A549 treated with dexamethasone at 1 μM for 4 hours (cell line): ENCODE results near the gene SETD6. TPM values are rescaled to one million over a fixed set of nuclear protein-coding genes. Genes with fewer than 3 reads are reported as not detected.

Source experiments
- total RNA-seq: library from RNA; stranded (reverse); fragments of 200-300 nt; extraction: Qiagen RNA extraction; gene quantifications from 5 replicates; pipeline ENCODE4 v1.2.3, GENCODE V29; 2022

Gene SETD6, protein sequence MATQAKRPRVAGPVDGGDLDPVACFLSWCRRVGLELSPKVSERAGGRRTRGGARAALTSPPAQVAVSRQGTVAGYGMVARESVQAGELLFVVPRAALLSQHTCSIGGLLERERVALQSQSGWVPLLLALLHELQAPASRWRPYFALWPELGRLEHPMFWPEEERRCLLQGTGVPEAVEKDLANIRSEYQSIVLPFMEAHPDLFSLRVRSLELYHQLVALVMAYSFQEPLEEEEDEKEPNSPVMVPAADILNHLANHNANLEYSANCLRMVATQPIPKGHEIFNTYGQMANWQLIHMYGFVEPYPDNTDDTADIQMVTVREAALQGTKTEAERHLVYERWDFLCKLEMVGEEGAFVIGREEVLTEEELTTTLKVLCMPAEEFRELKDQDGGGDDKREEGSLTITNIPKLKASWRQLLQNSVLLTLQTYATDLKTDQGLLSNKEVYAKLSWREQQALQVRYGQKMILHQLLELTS
- 9.0 to 14.3 TPM (median 12.9 TPM) in 5 replicates for total RNA-seq

DNA sequence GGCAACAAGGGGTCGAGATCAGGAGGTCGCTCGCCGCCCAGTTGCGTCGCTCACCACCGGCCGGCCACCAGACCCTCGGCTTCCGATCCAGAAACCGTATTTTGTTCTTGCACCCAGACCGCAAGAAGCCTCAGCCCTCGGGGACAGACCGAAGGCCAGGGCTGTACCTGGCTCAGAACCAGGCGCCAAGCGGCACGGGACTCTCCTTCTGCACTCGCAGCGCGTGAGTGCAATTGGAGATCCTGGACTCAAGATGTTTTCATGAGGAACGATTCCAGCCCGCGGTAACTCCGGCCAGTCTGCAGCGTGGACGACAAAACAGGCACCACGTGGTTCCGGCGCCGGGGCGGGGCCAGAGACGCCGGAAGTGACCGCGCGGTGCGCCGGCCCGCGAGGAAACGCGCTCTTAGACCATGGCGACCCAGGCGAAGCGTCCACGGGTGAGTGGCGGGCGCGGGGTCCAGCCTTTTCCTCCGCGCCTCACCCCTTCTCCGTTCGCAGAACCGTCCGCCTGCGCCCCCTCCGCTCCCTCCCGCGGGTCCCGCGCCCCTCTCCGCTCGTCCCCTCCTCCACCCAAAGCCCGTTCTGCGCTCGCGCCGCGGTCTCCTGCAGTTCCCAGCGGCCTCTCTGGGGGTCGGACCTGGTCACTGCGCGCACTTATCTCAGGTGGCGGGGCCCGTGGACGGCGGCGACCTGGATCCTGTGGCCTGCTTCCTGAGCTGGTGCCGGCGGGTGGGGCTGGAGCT lies at the start of gene SETD6:
TSS of gene SETD6 (plus strand) at position 393 of the 746 bp plus-strand sequence. CDS start at position 414, 21 bp downstream.

DNA sequence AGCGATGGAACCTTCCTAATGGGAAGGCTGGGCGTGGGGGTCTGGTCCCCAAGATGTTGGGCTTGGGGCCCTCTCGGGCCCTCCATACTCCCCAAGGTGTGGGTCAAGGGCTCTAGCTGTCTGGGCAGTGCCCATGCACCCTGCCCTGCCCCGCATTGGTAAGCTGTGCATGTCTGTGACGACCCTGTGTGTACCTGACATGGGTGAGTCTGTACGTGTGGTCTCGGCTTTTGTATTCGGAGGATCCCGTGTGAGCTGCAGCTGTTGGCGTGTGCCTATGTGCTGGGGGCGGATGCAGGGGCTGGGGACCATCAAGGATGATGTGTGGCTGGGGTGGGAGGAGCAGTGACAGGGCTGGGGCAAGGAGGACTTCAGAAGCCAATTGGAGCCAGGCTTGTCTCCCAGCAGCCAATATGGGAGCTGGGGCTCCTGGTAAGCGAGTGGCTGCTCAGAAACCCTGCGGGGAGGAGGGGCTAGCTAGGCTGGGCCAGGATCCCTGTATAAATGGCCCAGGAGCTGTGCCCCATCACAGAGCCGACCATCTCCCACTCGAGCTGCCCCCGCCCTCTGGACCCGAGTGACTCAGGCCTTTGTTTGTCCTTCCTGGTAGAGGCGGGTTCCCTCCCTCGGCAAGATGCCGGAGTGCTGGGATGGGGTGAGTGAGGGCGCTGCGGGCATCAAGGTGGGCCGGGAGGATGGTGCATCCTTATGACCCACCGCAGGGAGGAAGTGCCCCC lies 15.5 kb upstream of the SETD6 start, which contains the start of gene NDRG4:
TSS of gene NDRG4 (plus strand) at position 529 of the 737 bp plus-strand sequence. CDS start at position 635, 106 bp downstream.

Other genes starting within 250 kb of the SETD6 start
- gene PRSS54, start 220.5 kb upstream of the SETD6 start, total RNA-seq = not detected in 5 replicates
- gene GINS3, start 123.0 kb upstream of the SETD6 start, total RNA-seq = 21.0 to 23.5 TPM (median 21.5 TPM) in 5 replicates
- gene NDRG4, start 15.4 kb upstream of the SETD6 start, total RNA-seq = 22.3 to 31.5 TPM (median 25.5 TPM) in 5 replicates
- gene CNOT1, start 114.3 kb downstream of the SETD6 start, total RNA-seq = 135 to 146 TPM (median 142 TPM) in 5 replicates
- 17.1 to 19.5 TPM (median 18.5 TPM) in 5 replicates for gene SLC38A7, start 169.3 kb downstream of the SETD6 start, total RNA-seq
- 158 to 183 TPM (median 177 TPM) in 5 replicates for gene GOT2, start 218.8 kb downstream of the SETD6 start, total RNA-seq